Loucy (cell line): Measurements from ENCODE around the gene WHRN.

Experiments
- EZH2phosphoT487 ChIP-seq: fragments of 200-600 bp; IDR thresholded peaks from 2 replicates; pipeline ENCODE4 v1.6.1; 2018; ENCODE audit warnings: antibody characterized with exemption, mild to moderate bottlenecking, moderate library complexity, borderline replicate concordance
- TF ChIP-seq, protein P1 (sequence below): fragments of 200-600 bp; sonication (generic); conservative IDR thresholded peaks from 2 replicates; pipeline ENCODE4 v1.5.1; 2014; ENCODE audit warnings: mild to moderate bottlenecking, antibody characterized with exemption, low read length

DNA sequence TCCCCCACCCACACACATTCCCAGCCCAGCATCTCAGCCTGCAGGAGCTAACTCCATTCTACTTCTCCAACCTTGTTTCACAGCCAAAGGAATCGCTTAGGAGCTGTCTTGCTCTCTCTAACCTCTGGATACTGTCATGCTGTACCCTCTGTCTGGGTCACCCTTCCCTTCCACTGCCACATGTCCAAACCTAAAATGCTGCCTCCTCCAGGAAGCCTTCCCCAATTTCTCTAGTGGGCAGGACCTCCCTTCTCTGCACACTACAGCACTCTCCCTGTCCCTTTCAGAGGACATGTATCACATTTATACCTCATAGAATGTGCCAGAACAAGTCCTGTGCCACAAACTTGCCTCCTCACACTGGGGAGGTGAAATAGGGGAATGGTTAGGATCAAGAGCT is 30.8 kb downstream of the WHRN start:
- TF ChIP-seq, protein P1, sequence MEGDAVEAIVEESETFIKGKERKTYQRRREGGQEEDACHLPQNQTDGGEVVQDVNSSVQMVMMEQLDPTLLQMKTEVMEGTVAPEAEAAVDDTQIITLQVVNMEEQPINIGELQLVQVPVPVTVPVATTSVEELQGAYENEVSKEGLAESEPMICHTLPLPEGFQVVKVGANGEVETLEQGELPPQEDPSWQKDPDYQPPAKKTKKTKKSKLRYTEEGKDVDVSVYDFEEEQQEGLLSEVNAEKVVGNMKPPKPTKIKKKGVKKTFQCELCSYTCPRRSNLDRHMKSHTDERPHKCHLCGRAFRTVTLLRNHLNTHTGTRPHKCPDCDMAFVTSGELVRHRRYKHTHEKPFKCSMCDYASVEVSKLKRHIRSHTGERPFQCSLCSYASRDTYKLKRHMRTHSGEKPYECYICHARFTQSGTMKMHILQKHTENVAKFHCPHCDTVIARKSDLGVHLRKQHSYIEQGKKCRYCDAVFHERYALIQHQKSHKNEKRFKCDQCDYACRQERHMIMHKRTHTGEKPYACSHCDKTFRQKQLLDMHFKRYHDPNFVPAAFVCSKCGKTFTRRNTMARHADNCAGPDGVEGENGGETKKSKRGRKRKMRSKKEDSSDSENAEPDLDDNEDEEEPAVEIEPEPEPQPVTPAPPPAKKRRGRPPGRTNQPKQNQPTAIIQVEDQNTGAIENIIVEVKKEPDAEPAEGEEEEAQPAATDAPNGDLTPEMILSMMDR, result no peak
- TF ChIP-seq EZH2phosphoT487, result no peak
